ENCODE data around the gene LHCGR.

The LHCGR gene

GRCh38 chr2:48638261-48638660 lies 117.3 kb downstream of the LHCGR start:
- H3K4me1 ChIP-seq (ENCODE audit: control insufficient read depth, insufficient read depth, low read length, poor library complexity, severe bottlenecking): no peaks in the 10 kb centered on the region
- no peaks in the 10 kb centered on the region for H3K9me3 ChIP-seq (ENCODE audit: control insufficient read depth, low read length)
- no peak overlapping the region for H3K4me3 ChIP-seq (ENCODE audit: insufficient read depth, low read depth, low read length, poor library complexity, severe bottlenecking)
- no peaks in the 10 kb centered on the region for H3K27me3 ChIP-seq (replicated peaks; ENCODE audit: control insufficient read depth, insufficient read depth, low read length, poor library complexity, severe bottlenecking)
- no peak overlapping the region for H3K27ac ChIP-seq (ENCODE audit: insufficient read depth, low read length, poor library complexity, severe bottlenecking)
- DNase-seq: no peak
- H3K36me3 ChIP-seq (ENCODE audit: control insufficient read depth, insufficient read depth, low read length): no peaks in the 10 kb centered on the region

All from effector memory CD4-positive, alpha-beta T cell (primary cell).